ENCODE results near the gene DYNLL1. TPM values are rescaled to one million over a fixed set of nuclear protein-coding genes. Genes with fewer than 3 reads are reported as not detected.
A peak's percentile ranks its signal among the peaks of the same experiment; 100 is the strongest.

Gene DYNLL1
- total and polyA plus RNA-seq, 2 of the 13 experiments (the other 11 are each of a cell fraction or from before 2014, with no cell fraction given): 271 to 294 TPM

DNA sequence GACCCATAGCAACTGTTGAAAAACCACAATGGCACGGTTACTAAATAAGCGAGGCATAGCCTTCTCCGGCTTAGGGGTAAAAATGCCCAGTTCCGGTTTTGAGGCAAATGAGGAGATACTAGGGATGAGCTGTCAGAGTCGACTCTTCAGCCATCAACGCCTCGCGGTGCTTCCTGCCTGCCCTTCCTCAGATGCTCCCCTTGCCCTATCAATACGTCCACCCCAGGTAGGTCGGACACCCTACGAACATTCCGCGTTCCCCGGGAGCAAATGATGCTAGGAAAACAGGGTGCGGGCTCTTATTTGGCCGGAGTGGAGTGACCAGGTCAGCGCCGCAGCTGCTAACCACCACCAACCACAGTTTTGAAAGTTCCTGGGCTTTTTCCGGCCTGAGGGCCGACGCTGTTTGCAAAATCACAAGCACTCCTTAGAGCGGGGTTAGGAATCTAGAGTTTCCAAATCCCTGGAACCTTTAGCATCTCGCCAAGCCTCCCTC is 27.5 kb upstream of the DYNLL1 start:
- Histone ChIP-seq H3K27me3 (ENCODE audit: control insufficient read depth in 1 of 2, insufficient read depth in 2 of 2, low read length in 2 of 2) (no peaks in the 10 kb centered on the region; a peak in 1 of 5 replicates), H3K27ac (ENCODE audit: extremely low read length, insufficient read depth, low read length) (peak overlapping the region; percentile 78), H3K4me3 (replicated peaks in 1 of 3; ENCODE audit: insufficient read depth in 1 of 3, low read depth in 2 of 3, low read length in 3 of 3) (peak overlapping the region; percentile 74 to 85 (median 81)), H3K9me3 (ENCODE audit: low read length) (no peaks in the 10 kb centered on the region), H2AFZ (ENCODE audit: low read length) (no peak overlapping the region), H3K9ac (ENCODE audit: insufficient read depth, low read depth, low read length) (peak overlapping the region; percentile 90), H3K4me1 (ENCODE audit: insufficient read depth, low read length) (peaks cover 52% of the 10 kb centered on the region), H3K36me3 (replicated peaks in 1 of 2; ENCODE audit: control insufficient read depth in 1 of 2, insufficient read depth in 2 of 2, low read length in 2 of 2) (peaks cover 10 to 34% of the 10 kb centered on the region in 2 experiments), H4K20me1 (ENCODE audit: insufficient read depth, low read length) (peaks cover 30% of the 10 kb centered on the region), H3K4me2 (ENCODE audit: low read depth, low read length) (peak overlapping the region; percentile 86), H3K79me2 (ENCODE audit: insufficient read depth, low read length) (peaks cover 44% of the 10 kb centered on the region)
- POLR2A ChIA-PET: interaction anchor here (0.8 to 3.2 kb wide), 8 partner anchors 10 to 82 kb away, joined by 3 to 16 read pairs (median 6); partner anchors contain the start of genes COQ5 and DYNLL1
- BruUV-seq (replicated peaks): TSS peak; percentile 50
- in situ Hi-C loops (cut with HindIII; ENCODE audit: extremely low pct_ligation_motif_present, low pct_unique_long_range_greater_than_20kb): no loop called here
- DNase-seq (ENCODE audit: low spot score) (peak; percentile 44), ATAC-seq (peak; percentile 32), FAIRE-seq (peak; percentile 76)
- under 1% methylated on average over 10 of the region's 23 CpGs for WGBS (ENCODE audit: low lambda C conversion rate)
- intact Hi-C loops (cut with micrococcal nuclease; ENCODE audit: unreplicated experiment): loop anchor here (2.0 kb wide), 3 partner anchors 22 to 60 kb away; partner anchors contain the start of genes COQ5, DYNLL1, GATC and TRIAP1
- CTCF ChIA-PET (ENCODE audit: low intra/inter-chr PET ratio, low total read pairs): no interaction called here
- TF ChIP-seq, protein P1, sequence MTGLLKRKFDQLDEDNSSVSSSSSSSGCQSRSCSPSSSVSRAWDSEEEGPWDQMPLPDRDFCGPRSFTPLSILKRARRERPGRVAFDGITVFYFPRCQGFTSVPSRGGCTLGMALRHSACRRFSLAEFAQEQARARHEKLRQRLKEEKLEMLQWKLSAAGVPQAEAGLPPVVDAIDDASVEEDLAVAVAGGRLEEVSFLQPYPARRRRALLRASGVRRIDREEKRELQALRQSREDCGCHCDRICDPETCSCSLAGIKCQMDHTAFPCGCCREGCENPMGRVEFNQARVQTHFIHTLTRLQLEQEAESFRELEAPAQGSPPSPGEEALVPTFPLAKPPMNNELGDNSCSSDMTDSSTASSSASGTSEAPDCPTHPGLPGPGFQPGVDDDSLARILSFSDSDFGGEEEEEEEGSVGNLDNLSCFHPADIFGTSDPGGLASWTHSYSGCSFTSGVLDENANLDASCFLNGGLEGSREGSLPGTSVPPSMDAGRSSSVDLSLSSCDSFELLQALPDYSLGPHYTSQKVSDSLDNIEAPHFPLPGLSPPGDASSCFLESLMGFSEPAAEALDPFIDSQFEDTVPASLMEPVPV (CRISPR knock-in tag; IDR thresholded peaks at IDR 0.05): 0 out of 2 replicates have a peak, but pooled peaks have one; percentile 16
- no peak for TF ChIP-seq HDAC2 (CRISPR knock-in tag; IDR thresholded peaks at IDR 0.05)
- TF ChIP-seq GABPA (IDR thresholded peaks at IDR 0.05; ENCODE audit: low read depth, low read length): no peak
- 0 out of 2 replicates have a peak, but pooled peaks have one; percentile 18 for TF ChIP-seq GABPA (CRISPR knock-in tag; IDR thresholded peaks at IDR 0.05; ENCODE audit: low read depth)
- TF ChIP-seq ZNF143 (CRISPR knock-in tag; IDR thresholded peaks at IDR 0.05): 0 out of 2 replicates have a peak, but pooled peaks have one; percentile 12
- 0 out of 2 replicates have a peak, but pooled peaks have one; percentile 49 for TF ChIP-seq ZFX (CRISPR knock-in tag; IDR thresholded peaks at IDR 0.05; ENCODE audit: low read depth)
- TF ChIP-seq ZXDC (CRISPR knock-in tag; IDR thresholded peaks at IDR 0.05): 0 out of 2 replicates have a peak, but pooled peaks have one; percentile 22
- TF ChIP-seq, protein P2, sequence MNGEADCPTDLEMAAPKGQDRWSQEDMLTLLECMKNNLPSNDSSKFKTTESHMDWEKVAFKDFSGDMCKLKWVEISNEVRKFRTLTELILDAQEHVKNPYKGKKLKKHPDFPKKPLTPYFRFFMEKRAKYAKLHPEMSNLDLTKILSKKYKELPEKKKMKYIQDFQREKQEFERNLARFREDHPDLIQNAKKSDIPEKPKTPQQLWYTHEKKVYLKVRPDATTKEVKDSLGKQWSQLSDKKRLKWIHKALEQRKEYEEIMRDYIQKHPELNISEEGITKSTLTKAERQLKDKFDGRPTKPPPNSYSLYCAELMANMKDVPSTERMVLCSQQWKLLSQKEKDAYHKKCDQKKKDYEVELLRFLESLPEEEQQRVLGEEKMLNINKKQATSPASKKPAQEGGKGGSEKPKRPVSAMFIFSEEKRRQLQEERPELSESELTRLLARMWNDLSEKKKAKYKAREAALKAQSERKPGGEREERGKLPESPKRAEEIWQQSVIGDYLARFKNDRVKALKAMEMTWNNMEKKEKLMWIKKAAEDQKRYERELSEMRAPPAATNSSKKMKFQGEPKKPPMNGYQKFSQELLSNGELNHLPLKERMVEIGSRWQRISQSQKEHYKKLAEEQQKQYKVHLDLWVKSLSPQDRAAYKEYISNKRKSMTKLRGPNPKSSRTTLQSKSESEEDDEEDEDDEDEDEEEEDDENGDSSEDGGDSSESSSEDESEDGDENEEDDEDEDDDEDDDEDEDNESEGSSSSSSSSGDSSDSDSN (CRISPR knock-in tag; IDR thresholded peaks at IDR 0.05): 0 out of 2 replicates have a peak, but pooled peaks have one; percentile 19
- no peak for TF ChIP-seq CENPX (CRISPR knock-in tag; IDR thresholded peaks at IDR 0.05)
- 0 out of 2 replicates have a peak, but pooled peaks have one; percentile 19 for TF ChIP-seq GMEB1 (CRISPR knock-in tag; IDR thresholded peaks at IDR 0.05; ENCODE audit: borderline replicate concordance)
- no peak for TF ChIP-seq ZNF256 (CRISPR knock-in tag; conservative IDR thresholded peaks at IDR 0.05)
- TF ChIP-seq NFIB (CRISPR knock-in tag; IDR thresholded peaks at IDR 0.05; ENCODE audit: borderline replicate concordance): no peak
- TF ChIP-seq SIX1 (CRISPR knock-in tag; IDR thresholded peaks at IDR 0.05; ENCODE audit: borderline replicate concordance): no peak
- TF ChIP-seq GLI4 (CRISPR knock-in tag; IDR thresholded peaks at IDR 0.05; ENCODE audit: borderline replicate concordance): 0 out of 2 replicates have a peak, but pooled peaks have one; percentile 41
- peak; percentile 65; the same call in 1 of the 2 replicates for TF ChIP-seq TGIF2 (CRISPR knock-in tag; IDR thresholded peaks at IDR 0.05)
